Measurements from ENCODE around the gene KANSL2. TPM values are rescaled to one million over a fixed set of nuclear protein-coding genes. Genes with fewer than 3 reads are reported as not detected.

KANSL2 gene
- total and polyA plus RNA-seq, 2 experiments from 2014 or later = 29.3 to 92.5 TPM

- TF ChIP-seq REST (IDR thresholded peaks at IDR 0.05; ENCODE audit: unreplicated experiment) (no peak), ETS1 (IDR thresholded peaks at IDR 0.05) (no peak), EZH2phosphoT487 (IDR thresholded peaks at IDR 0.05; ENCODE audit: unreplicated experiment) (no peak), NANOG (IDR thresholded peaks at IDR 0.05; ENCODE audit: borderline replicate concordance) (no peak), EZH2 (IDR thresholded peaks at IDR 0.05; ENCODE audit: low read depth, unreplicated experiment) (no peak), CREB1 (CRISPR knock-in tag; IDR thresholded peaks at IDR 0.05; ENCODE audit: low read depth) (no peak)
Observed at GRCh38 chr12:48690990-48691389, 9.0 kb upstream of the KANSL2 start (continued).

GRCh38 chr12:48690436-48690835 is 8.4 kb upstream of the KANSL2 start:
- peaks cover 14% of the 10 kb centered on the region for H4K20me1 ChIP-seq (replicated peaks; ENCODE audit: insufficient read depth)
- H3K27me3 Mint-ChIP-seq (ENCODE audit: insufficient read depth, low read depth, poor library complexity) = peaks cover 2% of the 10 kb centered on the region
- no peak overlapping the region for H3K27ac ChIP-seq (ENCODE audit: low read depth)
- H2AFZ ChIP-seq = no peak overlapping the region
- peaks cover 29% of the 10 kb centered on the region for H3K36me3 ChIP-seq (ENCODE audit: insufficient read depth)
- peaks cover 22% of the 10 kb centered on the region for H3K79me2 ChIP-seq (replicated peaks; ENCODE audit: insufficient read depth)
- peaks cover 50% of the 10 kb centered on the region for H3K36me3 Mint-ChIP-seq (ENCODE audit: low read depth)
- DNase-seq (ENCODE audit: low spot score) (no peak), ATAC-seq (no peak)
- no peaks in the 10 kb centered on the region for H3K4me1 ChIP-seq (ENCODE audit: insufficient read depth)
- H3K4me3 ChIP-seq = no peak overlapping the region
- no peaks in the 10 kb centered on the region for H3K9me3 Mint-ChIP-seq
- H3K4me3 Mint-ChIP-seq = no peak overlapping the region
- no peaks in the 10 kb centered on the region for H3K4me1 Mint-ChIP-seq
- no peaks in the 10 kb centered on the region for H3F3A ChIP-seq (replicated peaks; ENCODE audit: low read depth)
- H3K27me3 ChIP-seq (ENCODE audit: insufficient read depth) = no peaks in the 10 kb centered on the region
- H3K9me2 ChIP-seq (ENCODE audit: insufficient read depth) = no peaks in the 10 kb centered on the region
- H3K4me2 ChIP-seq = no peak overlapping the region
- H3K27ac Mint-ChIP-seq = no peak overlapping the region
- no peak for TF ChIP-seq CTCF (conservative IDR thresholded peaks at IDR 0.05; ENCODE audit: low read depth in 2 of 2)
- TF ChIP-seq CREB1 (CRISPR knock-in tag; IDR thresholded peaks at IDR 0.05; ENCODE audit: low read depth) = no peak
- TF ChIP-seq NANOG (IDR thresholded peaks at IDR 0.05; ENCODE audit: borderline replicate concordance) = no peak
- TF ChIP-seq EZH2phosphoT487 (IDR thresholded peaks at IDR 0.05; ENCODE audit: unreplicated experiment) = no peak
- no peak for TF ChIP-seq STAT1 (IDR thresholded peaks at IDR 0.05; ENCODE audit: unreplicated experiment)
- no peak for TF ChIP-seq ZNF462 (CRISPR knock-in tag; IDR thresholded peaks at IDR 0.05)
- no peak for TF ChIP-seq ZNF331 (CRISPR knock-in tag; IDR thresholded peaks at IDR 0.05; ENCODE audit: low read depth)
- no peak for TF ChIP-seq POLR2AphosphoS5 (IDR thresholded peaks at IDR 0.05; ENCODE audit: low read depth)
- TF ChIP-seq JUNB (IDR thresholded peaks at IDR 0.05; ENCODE audit: unreplicated experiment) = no peak
